ENCODE measurements around the gene NKIRAS2.

GRCh38 chr17:42019509-42020404 lies at the start of gene NKIRAS2:
- TF ChIP-seq POLR2AphosphoS5 (IDR thresholded peaks at IDR 0.05) (peak; percentile 82 to 92 (median 86)), POLR2A (IDR thresholded peaks at IDR 0.05) (no peak), CTCF (IDR thresholded peaks at IDR 0.05 in 8 of 11, conservative IDR thresholded peaks at IDR 0.05 in 3 of 11) (peak; percentile 87 to 99 (median 97))
